H1 (cell line): Measurements from ENCODE around the gene FHIP1B. TPM values are rescaled to one million over a fixed set of nuclear protein-coding genes. Genes with fewer than 3 reads are reported as not detected.

ENCODE experiments used
- CTCF ChIA-PET: fragments of 300-600 bp; sonication (Branson Sonifier 250); formaldehyde crosslinking; loops from one replicate; lab custom pipeline; 2021; ENCODE audit not compliant: partially characterized antibody; lab: Charles Lee
- POLR2A ChIA-PET: fragments of 300-600 bp; sonication (Branson Sonifier 250); formaldehyde crosslinking; loops from one replicate; lab custom pipeline; 2021; ENCODE audit warnings: inconsistent platforms; ENCODE audit not compliant: partially characterized antibody; lab: Charles Lee
- DNase-seq, 2 experiments: peaks; one replicate each; pipeline versions ENCODE4 v3.0.0 to v3.0.0-alpha.2; 2010 to 2022; ENCODE audit warnings: low spot score in 2 of 2, low read depth in 1 of 2, mixed read lengths in 1 of 2
- FAIRE-seq: peaks from 2 replicates; lab custom pipeline; 2011; peaks lifted over from hg19 to GRCh38; lab: Jason Lieb, UNC
- H2AFZ ChIP-seq: 2 replicates; pipeline ENCODE4 v1.8.1; 2012; ENCODE audit warnings: low read length, inconsistent platforms
- H2AK5ac ChIP-seq: 2 replicates; pipeline ENCODE4 v1.6.1; 2013; ENCODE audit warnings: low read depth, low read length
- H2BK120ac ChIP-seq: replicated peaks from 2 replicates; pipeline ENCODE3; 2013; ENCODE audit warnings: low read depth, low read length, inconsistent platforms
- H2BK12ac ChIP-seq: 2 replicates; pipeline ENCODE4 v1.6.1; 2013; ENCODE audit warnings: low read depth, low read length
- H2BK15ac ChIP-seq: 2 replicates; pipeline ENCODE4 v1.6.1; 2013; ENCODE audit warnings: low read length
- H2BK20ac ChIP-seq: 2 replicates; pipeline ENCODE4 v1.6.1; 2013; ENCODE audit warnings: low read length
- H2BK5ac ChIP-seq: 2 replicates; pipeline ENCODE4 v1.6.1; 2013; ENCODE audit warnings: low read depth, low read length
- H3K14ac ChIP-seq: 2 replicates; pipeline ENCODE4 v1.6.1; 2013; ENCODE audit warnings: inconsistent platforms; ENCODE audit not compliant: insufficient read length
- H3K18ac ChIP-seq: 2 replicates; pipeline ENCODE4 v1.6.1; 2013; ENCODE audit warnings: low read length; ENCODE audit errors: extremely low read depth
- H3K23ac ChIP-seq: 2 replicates; pipeline ENCODE4 v1.6.1; 2013; ENCODE audit warnings: inconsistent platforms; ENCODE audit not compliant: insufficient read length
- H3K23me2 ChIP-seq: 2 replicates; pipeline ENCODE4 v1.6.1; 2013; ENCODE audit warnings: low read depth, low read length
- H3K27ac ChIP-seq: 2 replicates; pipeline ENCODE4 v1.6.1; 2011; ENCODE audit warnings: low read depth, low read length, inconsistent platforms
- H3K27me3 ChIP-seq, 4 experiments: replicated peaks in 1 of 4; 1 replicate in 1 of 4; 2 replicates in 3 of 4; pipeline versions ENCODE4 v1.6.1 to v1.8.1; 2011 to 2013; ENCODE audit warnings: low read length in 3 of 4, mild to moderate bottlenecking in 3 of 4, inconsistent platforms in 2 of 4, mixed read lengths in 2 of 4, moderate library complexity in 1 of 4; ENCODE audit not compliant: control insufficient read depth in 3 of 4, insufficient read depth in 3 of 4; ENCODE audit errors: extremely low read depth in 1 of 4
- H3K36me3 ChIP-seq, 4 experiments: 2 replicates each; pipeline versions ENCODE4 v1.6.1 to v1.8.1; 2011 to 2013; ENCODE audit warnings: mild to moderate bottlenecking in 4 of 4, low read length in 3 of 4, moderate library complexity in 2 of 4, control low read depth in 1 of 4, inconsistent platforms in 1 of 4; ENCODE audit not compliant: insufficient read depth in 4 of 4, control insufficient read depth in 2 of 4
- H3K4ac ChIP-seq: replicated peaks from 2 replicates; pipeline ENCODE3; 2013; ENCODE audit warnings: low read length, low read depth, mixed read lengths, inconsistent platforms; ENCODE audit not compliant: insufficient read length
- H3K4me1 ChIP-seq, 4 experiments: replicated peaks in 1 of 4; 1 replicate in 1 of 4; 2 replicates in 3 of 4; pipeline versions ENCODE4 v1.6.1 to v1.8.1; 2011 to 2013; ENCODE audit warnings: low read length in 3 of 4, inconsistent platforms in 2 of 4, mixed read lengths in 1 of 4; ENCODE audit not compliant: insufficient read depth in 4 of 4, control insufficient read depth in 3 of 4
- H3K4me2 ChIP-seq, 2 experiments: 2 replicates each; pipeline versions ENCODE4 v1.6.1 to v1.8.1; 2011 to 2013; ENCODE audit warnings: low read depth in 2 of 2, low read length in 2 of 2, control low read depth in 1 of 2, inconsistent platforms in 1 of 2, mild to moderate bottlenecking in 1 of 2; ENCODE audit not compliant: insufficient read depth in 1 of 2
- H3K4me3 ChIP-seq, 4 experiments: fragments of 200-600, 300-600 bp in 1 of 4; sonication (generic), shearing (Covaris generic), sonication (Bioruptor Twin) in 1 of 4; 2 replicates each; pipeline versions ENCODE4 v1.5.1 to v1.8.1; 2011 to 2016; ENCODE audit warnings: low read length in 4 of 4, low read depth in 3 of 4, control low read depth in 2 of 4, inconsistent platforms in 2 of 4, mild to moderate bottlenecking in 2 of 4, mixed read lengths in 1 of 4, moderate library complexity in 1 of 4; ENCODE audit not compliant: insufficient read depth in 2 of 4; ENCODE audit errors: extremely low read depth in 1 of 4
- H3K56ac ChIP-seq: replicated peaks from 2 replicates; pipeline ENCODE3; 2013; ENCODE audit warnings: low read depth, mild to moderate bottlenecking, mixed read lengths, low read length, inconsistent platforms; ENCODE audit not compliant: insufficient read length
- H3K79me1 ChIP-seq: 2 replicates; pipeline ENCODE4 v1.6.1; 2013; ENCODE audit warnings: low read depth, low read length, control low read depth
- H3K79me2 ChIP-seq, 2 experiments: 2 replicates each; pipeline versions ENCODE4 v1.6.1 to v1.8.1; 2012 to 2013; ENCODE audit warnings: low read length in 2 of 2, mild to moderate bottlenecking in 2 of 2, inconsistent platforms in 1 of 2; ENCODE audit not compliant: insufficient read depth in 2 of 2, control insufficient read depth in 1 of 2
- H3K9ac ChIP-seq, 4 experiments: replicated peaks in 1 of 4; 1 replicate in 1 of 4; 2 replicates in 3 of 4; pipeline versions ENCODE4 v1.6.1 to v1.8.1; 2011 to 2013; ENCODE audit warnings: low read depth in 3 of 4, low read length in 3 of 4, control low read depth in 2 of 4, mild to moderate bottlenecking in 2 of 4, moderate library complexity in 2 of 4, inconsistent platforms in 1 of 4; ENCODE audit errors: extremely low read depth in 1 of 4
- H3K9me3 ChIP-seq, 2 experiments: 2 replicates each; pipeline versions ENCODE4 v1.6.1 to v1.8.1; 2012 to 2013; ENCODE audit warnings: mild to moderate bottlenecking in 2 of 2, moderate library complexity in 2 of 2, control low read depth in 1 of 2, inconsistent platforms in 1 of 2, low read depth in 1 of 2, low read length in 1 of 2, mixed read lengths in 1 of 2; ENCODE audit not compliant: insufficient read depth in 2 of 2
- H4K20me1 ChIP-seq, 2 experiments: replicated peaks in 1 of 2; 2 replicates each; pipeline versions ENCODE3 to v1.8.1; 2011 to 2013; ENCODE audit warnings: inconsistent platforms in 2 of 2, low read length in 2 of 2, mild to moderate bottlenecking in 1 of 2; ENCODE audit not compliant: insufficient read depth in 2 of 2, control insufficient read depth in 1 of 2
- H4K5ac ChIP-seq: 2 replicates; pipeline ENCODE4 v1.6.1; 2013; ENCODE audit warnings: low read length, low read depth, mixed read lengths, inconsistent platforms; ENCODE audit not compliant: insufficient read length
- H4K8ac ChIP-seq: 2 replicates; pipeline ENCODE4 v1.8.0; 2013; ENCODE audit warnings: mild to moderate bottlenecking, moderate library complexity, low read length, inconsistent platforms; ENCODE audit not compliant: insufficient read depth; ENCODE audit errors: extremely low read depth
- H4K91ac ChIP-seq: replicated peaks from 2 replicates; pipeline ENCODE3; 2013; ENCODE audit warnings: low read length, mixed read lengths, inconsistent platforms; ENCODE audit not compliant: insufficient read length
- CBX5 ChIP-seq: fragments of 300-800, 300-1000 bp; sonication (generic); IDR thresholded peaks from 2 replicates; pipeline ENCODE4 v1.7.1; 2016; ENCODE audit warnings: antibody characterized with exemption, low read length, low read depth
- polyA plus RNA-seq, 7 experiments: library from polyadenylated mRNA; depleted of rRNA in 3 of 7; stranded (reverse) in 5 of 7; unstranded in 2 of 7; fragments of >200 nt in 5 of 7; fragments of 200-250 nt in 2 of 7; gene quantifications; 1 replicate in 5 of 7; 2 replicates in 1 of 7; 4 replicates in 1 of 7; pipeline versions ENCODE4 v1.2.1 to v1.2.3, GENCODE V29; 2011 to 2013; ENCODE audit warnings: missing spikeins in 2 of 7, mixed read lengths in 2 of 7
- total RNA-seq: library from RNA; stranded (reverse); fragmentation: NEBNext Ultra II Directional; extraction: Animal tissue kit (Norgen Biotek cat#: 25700); gene quantifications from 2 replicates; pipeline ENCODE4 v1.2.1, GENCODE V29; 2021

Gene FHIP1B
- total and polyA plus RNA-seq, 2 of the 8 experiments (the other 6 are each of a cell fraction or from before 2014, with no cell fraction given), result 16.8 to 41.9 TPM

DNA sequence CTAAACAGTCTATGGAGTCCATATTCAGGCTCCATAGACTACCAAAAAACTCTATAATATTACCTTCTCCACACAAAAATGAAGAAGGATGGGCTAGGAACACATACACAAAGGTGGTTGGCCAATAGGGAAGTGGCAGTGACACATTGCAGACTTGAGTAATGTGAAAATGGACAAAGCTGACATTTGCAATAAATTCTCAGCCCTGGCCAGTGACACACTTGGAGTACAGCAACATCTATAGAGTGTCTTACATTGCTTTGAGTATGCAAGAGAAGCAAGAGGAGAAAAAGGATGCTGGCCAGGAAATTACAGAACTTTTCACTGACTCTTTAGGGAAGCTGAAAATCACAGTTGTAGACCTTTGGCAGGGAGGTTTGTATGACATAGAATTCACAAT, 42.7 kb downstream of the FHIP1B start:
- H2BK120ac ChIP-seq, result no peak overlapping the region
- H3K4me1 ChIP-seq, result no peaks in the 10 kb centered on the region
- POLR2A ChIA-PET, result no interaction called here
- no peak overlapping the region for H4K5ac ChIP-seq
- no peak overlapping the region for H2AK5ac ChIP-seq
- H2BK15ac ChIP-seq, result no peak overlapping the region
- no peak overlapping the region for H3K18ac ChIP-seq
- CTCF ChIA-PET, result no interaction called here
- H3K23me2 ChIP-seq, result no peaks in the 10 kb centered on the region
- H4K8ac ChIP-seq, result no peak overlapping the region
- H3K79me2 ChIP-seq, result no peaks in the 10 kb centered on the region
- no peak overlapping the region for H3K23ac ChIP-seq
- no peaks in the 10 kb centered on the region for H3K9me3 ChIP-seq
- H2AFZ ChIP-seq, result no peak overlapping the region
- no peak overlapping the region for H3K4ac ChIP-seq
- H3K56ac ChIP-seq, result no peak overlapping the region
- no peak overlapping the region for H3K4me2 ChIP-seq
- H2BK5ac ChIP-seq, result no peak overlapping the region
- no peak for TF ChIP-seq CBX5
- FAIRE-seq, result no peak
- H3K14ac ChIP-seq, result no peak overlapping the region
- no peaks in the 10 kb centered on the region for H3K36me3 ChIP-seq
- no peak overlapping the region for H2BK20ac ChIP-seq
- H3K27ac ChIP-seq, result no peak overlapping the region
- H4K20me1 ChIP-seq, result no peaks in the 10 kb centered on the region
- H3K79me1 ChIP-seq, result no peaks in the 10 kb centered on the region
- no peak overlapping the region for H2BK12ac ChIP-seq
- H3K27me3 ChIP-seq, result no peaks in the 10 kb centered on the region
- H3K4me3 ChIP-seq, result no peak overlapping the region
- DNase-seq, result no peak
- no peak overlapping the region for H3K9ac ChIP-seq
- no peak overlapping the region for H4K91ac ChIP-seq
